IMR-90 (cell line): Measurements from ENCODE around the gene AQP12B. TPM values are rescaled to one million over a fixed set of nuclear protein-coding genes. Genes with fewer than 3 reads are reported as not detected.

Experiments used
- ATAC-seq: fragments of 200-7000 bp; cut with Tn5 transposase; 2 replicates; pipeline ENCODE4 v1.9.1; 2020; ENCODE audit warnings: low read depth, mild to moderate bottlenecking, moderate library complexity
- BruUV-seq: library from RNA; stranded (reverse); fragments of 400-500 nt; replicated peaks from 2 replicates; lab custom pipeline; 2021; lab: Mats Ljungman, UMichigan
- CTCF ChIA-PET: fragments of 300-600 bp; formaldehyde crosslinking; extraction: SDS; loops from one replicate; lab custom pipeline; 2021; ENCODE audit warnings: antibody characterized with exemption; lab: Yijun Ruan, JAX
- POLR2A ChIA-PET: fragments of 300-600 bp; sonication (Branson Sonifier 250); formaldehyde crosslinking; loops from one replicate; lab custom pipeline; 2022; ENCODE audit warnings: antibody characterized with exemption; ENCODE audit not compliant: unreplicated experiment; lab: Charles Lee
- DNase-seq: peaks from one replicate; pipeline ENCODE4 v3.0.0; 2013
- H2AFZ ChIP-seq: replicated peaks from 2 replicates; pipeline ENCODE3; 2013; ENCODE audit warnings: low read length, mild to moderate bottlenecking; ENCODE audit not compliant: poor library complexity
- H2AK5ac ChIP-seq: 2 replicates; pipeline ENCODE4 v1.6.1; 2013; ENCODE audit warnings: low read depth, low read length, inconsistent platforms
- H2AK9ac ChIP-seq: replicated peaks from 2 replicates; pipeline ENCODE3; 2013; ENCODE audit warnings: mild to moderate bottlenecking, low read depth, low read length, moderate library complexity; ENCODE audit not compliant: poor library complexity
- H2BK120ac ChIP-seq: 2 replicates; pipeline ENCODE4 v1.6.1; 2013; ENCODE audit warnings: low read depth, low read length, inconsistent platforms
- H2BK15ac ChIP-seq: 3 replicates; pipeline ENCODE4 v1.6.1; 2013; ENCODE audit warnings: low read depth, low read length, inconsistent platforms
- H2BK20ac ChIP-seq: 2 replicates; pipeline ENCODE4 v1.6.1; 2013; ENCODE audit warnings: low read depth, mild to moderate bottlenecking, inconsistent platforms, low read length, moderate library complexity
- H2BK5ac ChIP-seq: 2 replicates; pipeline ENCODE4 v1.6.1; 2013; ENCODE audit warnings: mild to moderate bottlenecking, low read depth, low read length, inconsistent platforms; ENCODE audit not compliant: poor library complexity, severe bottlenecking
- H3K14ac ChIP-seq: replicated peaks from 2 replicates; pipeline ENCODE4 v1.6.1; 2013; ENCODE audit warnings: low read depth, low read length, inconsistent platforms
- H3K18ac ChIP-seq: 2 replicates; pipeline ENCODE4 v1.6.1; 2013; ENCODE audit warnings: low read depth, low read length, control low read depth
- H3K23ac ChIP-seq: 2 replicates; pipeline ENCODE4 v1.6.1; 2013; ENCODE audit warnings: low read depth, low read length, inconsistent platforms
- H3K27ac ChIP-seq: 2 replicates; pipeline ENCODE4 v1.5.1; 2013; ENCODE audit warnings: mild to moderate bottlenecking, control low read depth, low read length; ENCODE audit not compliant: insufficient read depth
- H3K27me3 ChIP-seq: 2 replicates; pipeline ENCODE4 v1.6.1; 2013; ENCODE audit warnings: low read length; ENCODE audit not compliant: control insufficient read depth, insufficient read depth
- H3K36me3 ChIP-seq: 2 replicates; pipeline ENCODE4 v1.6.1; 2013; ENCODE audit warnings: low read length, mixed read lengths; ENCODE audit not compliant: control insufficient read depth, insufficient read depth
- H3K4ac ChIP-seq: 2 replicates; pipeline ENCODE4 v1.6.1; 2013; ENCODE audit warnings: low read depth, low read length, inconsistent platforms
- H3K4me1 ChIP-seq: 2 replicates; pipeline ENCODE4 v1.6.1; 2013; ENCODE audit warnings: low read length, mixed read lengths; ENCODE audit not compliant: control insufficient read depth, insufficient read depth
- H3K4me2 ChIP-seq: 2 replicates; pipeline ENCODE4 v1.6.1; 2013; ENCODE audit warnings: low read depth, mild to moderate bottlenecking, control low read depth, low read length, moderate library complexity
- H3K4me3 ChIP-seq: 2 replicates; pipeline ENCODE4 v1.5.1; 2013; ENCODE audit warnings: low read depth, mild to moderate bottlenecking, control low read depth, low read length, moderate library complexity; ENCODE audit not compliant: insufficient read depth
- H3K56ac ChIP-seq: 2 replicates; pipeline ENCODE4 v1.6.1; 2013; ENCODE audit warnings: low read length, inconsistent platforms; ENCODE audit not compliant: insufficient read depth; ENCODE audit errors: extremely low read depth
- H3K79me1 ChIP-seq, 2 experiments: 2 replicates each; pipeline ENCODE4 v1.6.1; 2013; ENCODE audit warnings: low read length in 2 of 2, inconsistent platforms in 1 of 2, low read depth in 1 of 2
- H3K9ac ChIP-seq: 2 replicates; pipeline ENCODE4 v1.6.1; 2013; ENCODE audit warnings: low read depth, low read length, control low read depth
- H3K9me1 ChIP-seq: 2 replicates; pipeline ENCODE4 v1.6.1; 2013; ENCODE audit warnings: low read length, inconsistent platforms; ENCODE audit not compliant: insufficient read depth
- H3K9me3 ChIP-seq: 2 replicates; pipeline ENCODE4 v1.6.1; 2013; ENCODE audit warnings: low read length; ENCODE audit not compliant: control insufficient read depth, insufficient read depth
- H4K20me1 ChIP-seq: 2 replicates; pipeline ENCODE4 v1.6.1; 2013; ENCODE audit warnings: low read length, inconsistent platforms; ENCODE audit not compliant: insufficient read depth
- H4K5ac ChIP-seq: 2 replicates; pipeline ENCODE4 v1.6.1; 2013; ENCODE audit warnings: mild to moderate bottlenecking, low read depth, low read length, control low read depth
- H4K8ac ChIP-seq, 2 experiments: 2 replicates each; pipeline ENCODE4 v1.6.1; 2013; ENCODE audit warnings: low read depth in 2 of 2, low read length in 2 of 2, control low read depth in 1 of 2, inconsistent platforms in 1 of 2
- H4K91ac ChIP-seq: 2 replicates; pipeline ENCODE4 v1.6.1; 2013; ENCODE audit warnings: low read depth, low read length, inconsistent platforms; ENCODE audit not compliant: insufficient read depth
- BHLHE40 ChIP-seq: fragments of 150-350 bp; IDR thresholded peaks from 2 replicates; pipeline ENCODE4 v1.6.1; 2016; ENCODE audit warnings: mild to moderate bottlenecking, low read depth, low read length
- NFE2L2 ChIP-seq: fragments of 150-350 bp; IDR thresholded peaks from 2 replicates; pipeline ENCODE4 v1.6.1; 2016; ENCODE audit warnings: low read depth, mild to moderate bottlenecking, low read length
- RAD21 ChIP-seq: IDR thresholded peaks from 2 replicates; pipeline ENCODE4 v1.6.1; 2012; ENCODE audit warnings: low read length, improper control_type of control experiment
- RCOR1 ChIP-seq: IDR thresholded peaks from 2 replicates; pipeline ENCODE4 v1.6.1; 2012; ENCODE audit warnings: mild to moderate bottlenecking, low read length, improper control_type of control experiment; ENCODE audit not compliant: insufficient replicate concordance
- RFX5 ChIP-seq: IDR thresholded peaks from 2 replicates; pipeline ENCODE4 v1.8.0; 2012; ENCODE audit warnings: low read depth, mild to moderate bottlenecking, low read length, moderate library complexity
- SMC3 ChIP-seq: fragments of 150-350 bp; IDR thresholded peaks from 2 replicates; pipeline ENCODE4 v1.6.1; 2016; ENCODE audit warnings: low read depth, mild to moderate bottlenecking, antibody characterized with exemption, low read length, moderate library complexity
- WGBS, 2 experiments: methylation state at CpG; one replicate each; pipeline versions ENCODE4 v1.1.5 to v1.1.7; 2013; ENCODE audit warnings: missing lambda C conversion rate in 2 of 2; ENCODE audit not compliant: insufficient read length in 1 of 2; ENCODE audit errors: extremely low coverage in 2 of 2; 5-methylcytosine and 5-hydroxymethylcytosine counted together
- dilution Hi-C: fragments of 300-500 bp; cut with HindIII; formaldehyde crosslinking; loops from one replicate; pipeline ENCODE4 v1.14.3; 2018; ENCODE audit warnings: low sequenced_read_pairs; ENCODE audit not compliant: unreplicated experiment
- in situ Hi-C: fragments of 300-500 bp; cut with MboI; formaldehyde crosslinking; loops from 3 replicates; pipeline ENCODE4 v1.14.3; 2019; ENCODE audit warnings: low sequenced_read_pairs, inconsistent platforms, mixed read lengths
- intact Hi-C: fragments of 100-400 bp; cut with micrococcal nuclease; formaldehyde crosslinking; loops from 2 replicates; pipeline ENCODE4 v1.10.0; 2022
- polyA plus RNA-seq, 3 experiments: library from polyadenylated mRNA; depleted of rRNA; stranded (reverse); fragments of >200 nt; gene quantifications; 2 replicates each; pipeline ENCODE4 v1.2.3, GENCODE V29; 2012; ENCODE audit warnings: low replicate concordance in 1 of 3
- total RNA-seq: library from RNA; depleted of rRNA; stranded (reverse); fragments of >200 nt; gene quantifications from 2 replicates; pipeline ENCODE4 v1.2.3, GENCODE V29; 2012
- TF ChIP-seq, protein P1 (sequence below): conservative IDR thresholded peaks from 2 replicates; pipeline ENCODE4 v1.5.1; 2012; ENCODE audit warnings: mild to moderate bottlenecking, low read depth, low read length, improper control_type of control experiment
- TF ChIP-seq, protein P2 (sequence below): fragments of 150-350 bp; IDR thresholded peaks from 2 replicates; pipeline ENCODE4 v1.6.1; 2017; ENCODE audit warnings: mild to moderate bottlenecking, antibody characterized with exemption, low read length, low read depth
- TF ChIP-seq, protein P3 (sequence below): fragments of 150-350 bp; IDR thresholded peaks from 2 replicates; pipeline ENCODE4 v1.6.1; 2016; ENCODE audit warnings: low read depth, mild to moderate bottlenecking, low read length, moderate library complexity, borderline replicate concordance

AQP12B gene
- total and polyA plus RNA-seq, 2 of the 4 experiments (the other 2 are of a cell fraction) = not detected

DNA sequence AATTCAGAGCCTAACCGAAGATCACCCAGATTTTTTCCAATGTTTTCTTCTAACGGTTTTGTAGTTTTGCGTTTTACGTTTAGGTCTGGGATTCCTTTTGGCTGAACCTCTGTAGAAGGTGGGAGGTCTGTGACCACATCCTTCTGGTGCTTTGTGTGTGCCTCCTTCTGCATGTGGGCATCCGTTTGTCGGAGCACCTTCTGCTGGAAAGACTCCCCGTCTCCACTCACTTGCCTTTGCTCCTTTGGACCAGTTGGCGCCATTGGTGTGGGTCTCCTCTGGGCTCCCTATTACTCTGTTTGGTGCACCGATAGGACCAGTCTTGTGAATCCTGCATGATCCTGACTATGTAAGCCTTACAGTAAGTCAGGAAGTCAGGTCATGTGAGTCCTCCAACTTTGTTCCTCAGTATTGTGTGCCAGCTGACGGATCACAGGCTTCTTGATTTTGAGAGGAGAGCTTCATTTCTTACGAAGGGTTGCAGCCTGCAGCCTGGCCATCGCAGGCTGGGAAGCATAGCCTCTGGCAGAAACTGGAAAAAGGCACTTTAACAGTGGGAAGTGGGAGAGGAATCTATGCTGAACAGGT, 22.6 kb upstream of the AQP12B start:
- Histone ChIP-seq H2AK9ac (no peak overlapping the region), H3K9me1 (no peaks in the 10 kb centered on the region), H2BK120ac (no peak overlapping the region), H2AFZ (no peak overlapping the region), H2BK20ac (no peak overlapping the region), H3K27me3 (peaks cover 39% of the 10 kb centered on the region), H3K18ac (no peak overlapping the region), H3K79me1 (no peaks in the 10 kb centered on the region), H3K56ac (no peak overlapping the region), H3K9ac (no peak overlapping the region), H3K14ac (no peak overlapping the region), H4K91ac (no peak overlapping the region), H3K27ac (no peak overlapping the region), H2BK5ac (no peak overlapping the region), H3K9me3 (no peaks in the 10 kb centered on the region), H4K8ac (no peak overlapping the region), H3K4me1 (no peaks in the 10 kb centered on the region), H4K5ac (no peak overlapping the region), H4K20me1 (no peaks in the 10 kb centered on the region), H3K36me3 (no peaks in the 10 kb centered on the region), H2AK5ac (no peak overlapping the region), H3K4ac (no peak overlapping the region), H3K23ac (no peak overlapping the region), H2BK15ac (no peak overlapping the region), H3K4me2 (no peak overlapping the region), H3K4me3 (no peak overlapping the region)
- in situ Hi-C loops (loop anchor here (5.0 kb wide), 1 partner anchor 188 kb away; no protein-coding TSS in a partner anchor), intact Hi-C loops (no loop called here), dilution Hi-C loops (no loop called here)
- DNase-seq (no peak), ATAC-seq (no peak)
- CTCF ChIA-PET = interaction anchor here (1.3 kb wide), 1 partner anchor 14 kb away, joined by 3 read pairs; no protein-coding TSS in a partner anchor
- WGBS, 2 experiments = 68% methylated on average over 9 of the region's 12 CpGs; no CpG with 5 or more reads in 1 of the 2 experiments
- POLR2A ChIA-PET = no interaction called here
- no peak for TF ChIP-seq RCOR1
- TF ChIP-seq SMC3 = no peak
- TF ChIP-seq, protein P1, sequence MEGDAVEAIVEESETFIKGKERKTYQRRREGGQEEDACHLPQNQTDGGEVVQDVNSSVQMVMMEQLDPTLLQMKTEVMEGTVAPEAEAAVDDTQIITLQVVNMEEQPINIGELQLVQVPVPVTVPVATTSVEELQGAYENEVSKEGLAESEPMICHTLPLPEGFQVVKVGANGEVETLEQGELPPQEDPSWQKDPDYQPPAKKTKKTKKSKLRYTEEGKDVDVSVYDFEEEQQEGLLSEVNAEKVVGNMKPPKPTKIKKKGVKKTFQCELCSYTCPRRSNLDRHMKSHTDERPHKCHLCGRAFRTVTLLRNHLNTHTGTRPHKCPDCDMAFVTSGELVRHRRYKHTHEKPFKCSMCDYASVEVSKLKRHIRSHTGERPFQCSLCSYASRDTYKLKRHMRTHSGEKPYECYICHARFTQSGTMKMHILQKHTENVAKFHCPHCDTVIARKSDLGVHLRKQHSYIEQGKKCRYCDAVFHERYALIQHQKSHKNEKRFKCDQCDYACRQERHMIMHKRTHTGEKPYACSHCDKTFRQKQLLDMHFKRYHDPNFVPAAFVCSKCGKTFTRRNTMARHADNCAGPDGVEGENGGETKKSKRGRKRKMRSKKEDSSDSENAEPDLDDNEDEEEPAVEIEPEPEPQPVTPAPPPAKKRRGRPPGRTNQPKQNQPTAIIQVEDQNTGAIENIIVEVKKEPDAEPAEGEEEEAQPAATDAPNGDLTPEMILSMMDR = no peak
- TF ChIP-seq BHLHE40 = no peak
- no peak for TF ChIP-seq RFX5
- TF ChIP-seq RAD21 = no peak
- TF ChIP-seq NFE2L2 = no peak
- TF ChIP-seq, protein P2, sequence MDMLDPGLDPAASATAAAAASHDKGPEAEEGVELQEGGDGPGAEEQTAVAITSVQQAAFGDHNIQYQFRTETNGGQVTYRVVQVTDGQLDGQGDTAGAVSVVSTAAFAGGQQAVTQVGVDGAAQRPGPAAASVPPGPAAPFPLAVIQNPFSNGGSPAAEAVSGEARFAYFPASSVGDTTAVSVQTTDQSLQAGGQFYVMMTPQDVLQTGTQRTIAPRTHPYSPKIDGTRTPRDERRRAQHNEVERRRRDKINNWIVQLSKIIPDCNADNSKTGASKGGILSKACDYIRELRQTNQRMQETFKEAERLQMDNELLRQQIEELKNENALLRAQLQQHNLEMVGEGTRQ = no peak
- TF ChIP-seq, protein P3, sequence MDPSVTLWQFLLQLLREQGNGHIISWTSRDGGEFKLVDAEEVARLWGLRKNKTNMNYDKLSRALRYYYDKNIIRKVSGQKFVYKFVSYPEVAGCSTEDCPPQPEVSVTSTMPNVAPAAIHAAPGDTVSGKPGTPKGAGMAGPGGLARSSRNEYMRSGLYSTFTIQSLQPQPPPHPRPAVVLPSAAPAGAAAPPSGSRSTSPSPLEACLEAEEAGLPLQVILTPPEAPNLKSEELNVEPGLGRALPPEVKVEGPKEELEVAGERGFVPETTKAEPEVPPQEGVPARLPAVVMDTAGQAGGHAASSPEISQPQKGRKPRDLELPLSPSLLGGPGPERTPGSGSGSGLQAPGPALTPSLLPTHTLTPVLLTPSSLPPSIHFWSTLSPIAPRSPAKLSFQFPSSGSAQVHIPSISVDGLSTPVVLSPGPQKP = no peak
- no TSS peak for BruUV-seq
